Mesendoderm (in vitro differentiated cells): ENCODE measurements around the gene TENT5A.
"Not testable (repeated sequence)": the region's sequence is repeated elsewhere in the genome, so short reads cannot be mapped to it uniquely, and the experiment has no call there.

Source experiments
- DNase-seq: peaks from one replicate; pipeline ENCODE4 v3.0.0; 2013
- H2AK5ac ChIP-seq: 2 replicates; pipeline ENCODE4 v1.6.1; 2013; ENCODE audit warnings: low read length, inconsistent platforms
- H2BK120ac ChIP-seq: 2 replicates; pipeline ENCODE4 v1.6.1; 2013; ENCODE audit warnings: low read depth, mild to moderate bottlenecking, low read length, moderate library complexity, mixed read lengths
- H2BK15ac ChIP-seq: replicated peaks from 2 replicates; pipeline ENCODE4 v1.6.1; 2013; ENCODE audit warnings: low read depth, mild to moderate bottlenecking, moderate library complexity
- H2BK5ac ChIP-seq: 2 replicates; pipeline ENCODE4 v1.6.1; 2013; ENCODE audit warnings: low read length, inconsistent platforms
- H3K18ac ChIP-seq: 2 replicates; pipeline ENCODE4 v1.6.1; 2013; ENCODE audit warnings: mild to moderate bottlenecking, low read length, mixed read lengths
- H3K23ac ChIP-seq: one replicate; pipeline ENCODE4 v1.6.1; 2013; ENCODE audit warnings: low read length
- H3K27ac ChIP-seq: 2 replicates; pipeline ENCODE4 v1.5.1; 2013; ENCODE audit warnings: low read depth, mild to moderate bottlenecking, inconsistent platforms, low read length, moderate library complexity
- H3K27me3 ChIP-seq: 2 replicates; pipeline ENCODE4 v1.6.1; 2013; ENCODE audit warnings: low read length, control low read depth, mild to moderate bottlenecking, inconsistent platforms; ENCODE audit not compliant: insufficient read depth, poor library complexity
- H3K36me3 ChIP-seq: 2 replicates; pipeline ENCODE4 v1.6.1; 2013; ENCODE audit warnings: low read length, inconsistent platforms; ENCODE audit not compliant: control insufficient read depth, insufficient read depth
- H3K4ac ChIP-seq: one replicate; pipeline ENCODE4 v1.6.1; 2013; ENCODE audit warnings: low read depth, mild to moderate bottlenecking, low read length, moderate library complexity
- H3K4me1 ChIP-seq: 2 replicates; pipeline ENCODE4 v1.6.1; 2013; ENCODE audit warnings: low read depth, low read length, inconsistent platforms; ENCODE audit not compliant: control insufficient read depth
- H3K4me2 ChIP-seq: 2 replicates; pipeline ENCODE4 v1.6.1; 2013; ENCODE audit warnings: low read length
- H3K4me3 ChIP-seq: 2 replicates; pipeline ENCODE4 v1.5.1; 2013; ENCODE audit warnings: mild to moderate bottlenecking, low read length
- H3K56ac ChIP-seq: one replicate; pipeline ENCODE4 v1.6.1; 2013; ENCODE audit warnings: low read length
- H3K79me1 ChIP-seq: 2 replicates; pipeline ENCODE4 v1.6.1; 2013; ENCODE audit warnings: low read length, inconsistent platforms
- H3K79me2 ChIP-seq: 2 replicates; pipeline ENCODE4 v1.6.1; 2013; ENCODE audit warnings: mild to moderate bottlenecking, low read length; ENCODE audit not compliant: control insufficient read depth, insufficient read depth
- H3K9ac ChIP-seq: 2 replicates; pipeline ENCODE4 v1.6.1; 2013; ENCODE audit warnings: low read length, inconsistent platforms
- H4K5ac ChIP-seq: one replicate; pipeline ENCODE4 v1.6.1; 2013; ENCODE audit warnings: low read length
- H4K8ac ChIP-seq: one replicate; pipeline ENCODE4 v1.6.1; 2013; ENCODE audit warnings: low read depth, mild to moderate bottlenecking, control low read depth, low read length, moderate library complexity
- WGBS: extraction: QIAGEN DNeasy Blood & Tissue Kit; methylation state at CpG from one replicate; pipeline ENCODE4 v1.1.7; 2013; ENCODE audit warnings: low lambda C conversion rate, missing lambda C conversion rate; ENCODE audit not compliant: insufficient coverage; ENCODE audit errors: extremely low coverage; 5-methylcytosine and 5-hydroxymethylcytosine counted together

Gene TENT5A

DNA sequence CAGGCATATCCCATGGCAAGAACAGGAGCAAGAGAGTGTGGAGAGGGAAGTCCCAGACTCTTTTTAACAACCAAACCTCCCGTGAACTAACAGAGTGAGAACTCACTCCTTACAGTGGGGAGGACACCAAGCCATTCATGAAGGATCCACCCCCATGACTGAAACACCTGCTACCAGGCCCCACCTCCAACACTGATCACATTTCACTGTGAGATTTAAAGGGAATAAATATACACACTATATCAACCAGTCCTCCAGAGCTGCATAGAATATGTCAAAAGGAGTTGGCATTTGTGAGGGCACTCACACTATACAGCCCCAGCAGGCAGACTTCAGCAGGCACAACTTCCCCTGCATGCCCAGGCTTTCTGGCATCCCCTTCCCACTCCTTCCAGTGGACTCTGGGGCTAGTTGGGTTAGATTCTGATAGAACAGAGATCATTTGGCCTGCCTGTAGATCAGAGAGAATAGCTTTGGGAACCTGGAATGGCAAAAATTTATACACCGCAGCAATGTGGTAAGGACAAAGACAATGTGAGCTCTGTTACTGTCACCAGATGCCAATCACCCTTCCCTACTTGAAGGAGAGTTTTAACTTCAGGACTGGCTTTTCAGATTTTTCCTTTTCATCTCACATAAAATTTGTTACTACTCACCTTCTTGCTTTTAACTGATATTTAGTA, 25.2 kb upstream of the TENT5A start:
- no peaks in the 10 kb centered on the region for H3K36me3 ChIP-seq
- no peak overlapping the region for H2BK120ac ChIP-seq
- H3K9ac ChIP-seq, result no peak overlapping the region
- H3K56ac ChIP-seq, result no peak overlapping the region
- no peak overlapping the region for H3K27ac ChIP-seq
- no peak overlapping the region for H3K4me3 ChIP-seq
- no peak overlapping the region for H3K4me2 ChIP-seq
- no peak overlapping the region for H3K23ac ChIP-seq
- no peak overlapping the region for H2AK5ac ChIP-seq
- no peaks in the 10 kb centered on the region for H3K79me2 ChIP-seq
- H3K18ac ChIP-seq, result no peak overlapping the region
- no peak overlapping the region for H4K8ac ChIP-seq
- H3K4me1 ChIP-seq, result no peaks in the 10 kb centered on the region
- no peaks in the 10 kb centered on the region for H3K79me1 ChIP-seq
- no CpG with 5 or more reads among the region's 2 CpGs for WGBS
- H2BK5ac ChIP-seq, result no peak overlapping the region
- no peak for DNase-seq
- no peak overlapping the region for H4K5ac ChIP-seq
- no peak overlapping the region for H2BK15ac ChIP-seq
- H3K27me3 ChIP-seq, result no peaks in the 10 kb centered on the region
- no peak overlapping the region for H3K4ac ChIP-seq

GRCh38 chr6:81776219-81776618, 23.7 kb upstream of the TENT5A start:
- not testable (repeated sequence) for H3K36me3 ChIP-seq, H3K9ac ChIP-seq, H2BK5ac ChIP-seq, H3K79me2 ChIP-seq, H3K4me3 ChIP-seq, H3K27ac ChIP-seq, H3K23ac ChIP-seq, H3K79me1 ChIP-seq, H2AK5ac ChIP-seq, H4K8ac ChIP-seq, H3K56ac ChIP-seq, DNase-seq, H3K4me1 ChIP-seq, H3K27me3 ChIP-seq, H4K5ac ChIP-seq, H3K4ac ChIP-seq, H3K4me2 ChIP-seq, H3K18ac ChIP-seq, H2BK120ac ChIP-seq, H2BK15ac ChIP-seq
- no CpG with 5 or more reads among the region's 4 CpGs for WGBS

DNA sequence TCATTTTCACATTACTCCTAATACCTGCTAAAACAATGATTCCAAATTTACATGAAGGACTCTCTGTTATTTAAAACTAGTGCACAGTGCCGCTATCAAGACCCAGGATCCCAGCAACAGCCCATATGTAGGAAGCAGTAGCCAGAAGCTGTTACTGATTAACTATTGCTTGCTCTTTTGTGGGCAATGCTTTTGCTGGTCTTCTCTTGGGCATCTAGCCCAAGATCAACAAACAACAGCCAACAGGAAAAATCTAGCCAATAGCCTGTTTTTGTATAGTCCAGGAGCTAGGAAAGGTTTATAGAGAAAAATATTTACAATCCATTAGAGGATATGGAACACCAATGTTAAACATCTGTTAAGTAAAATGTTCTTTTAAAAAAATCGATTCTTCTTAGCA, 22.1 kb upstream of the TENT5A start:
- Histone ChIP-seq H3K27me3 (no peaks in the 10 kb centered on the region), H3K56ac (no peak overlapping the region), H2BK120ac (no peak overlapping the region), H3K4me3 (no peak overlapping the region), H3K27ac (no peak overlapping the region), H3K23ac (no peak overlapping the region), H3K36me3 (no peaks in the 10 kb centered on the region), H4K5ac (no peak overlapping the region), H3K79me2 (no peaks in the 10 kb centered on the region), H3K4me1 (no peaks in the 10 kb centered on the region), H3K4me2 (no peak overlapping the region), H4K8ac (no peak overlapping the region), H3K4ac (no peak overlapping the region), H2BK15ac (no peak overlapping the region), H3K79me1 (no peaks in the 10 kb centered on the region), H3K9ac (no peak overlapping the region), H2AK5ac (no peak overlapping the region), H2BK5ac (no peak overlapping the region), H3K18ac (no peak overlapping the region)
- no CpG with 5 or more reads among the region's 2 CpGs for WGBS
- DNase-seq, result no peak

DNA sequence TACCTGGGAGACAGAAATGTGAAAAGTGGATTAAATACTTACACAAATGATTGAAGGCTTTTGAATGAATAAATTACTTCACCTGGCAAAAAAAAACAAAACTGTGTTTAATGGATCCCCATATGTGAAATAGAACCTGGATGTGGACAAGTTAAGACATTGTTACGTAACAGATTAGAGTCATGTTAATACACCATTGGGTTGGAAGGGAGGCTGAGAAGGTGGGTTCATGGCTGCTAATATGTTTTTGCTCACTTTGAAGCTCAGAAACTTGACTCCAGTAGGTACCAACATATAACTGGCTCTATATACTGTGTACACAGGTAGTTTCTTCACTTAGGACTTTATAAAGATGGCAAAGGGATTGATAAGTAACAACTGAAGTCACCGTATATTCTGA, 21.4 kb upstream of the TENT5A start:
- H3K4me1 ChIP-seq, result no peaks in the 10 kb centered on the region
- DNase-seq, result no peak
- H3K4me3 ChIP-seq, result no peak overlapping the region
- H3K56ac ChIP-seq, result no peak overlapping the region
- H3K79me1 ChIP-seq, result no peaks in the 10 kb centered on the region
- H3K23ac ChIP-seq, result no peak overlapping the region
- no peaks in the 10 kb centered on the region for H3K27me3 ChIP-seq
- H3K79me2 ChIP-seq, result no peaks in the 10 kb centered on the region
- no peak overlapping the region for H2AK5ac ChIP-seq
- H3K27ac ChIP-seq, result no peak overlapping the region
- no peak overlapping the region for H3K4me2 ChIP-seq
- no peak overlapping the region for H2BK120ac ChIP-seq
- no peak overlapping the region for H4K8ac ChIP-seq
- H3K18ac ChIP-seq, result no peak overlapping the region
- H3K4ac ChIP-seq, result no peak overlapping the region
- H2BK15ac ChIP-seq, result no peak overlapping the region
- H3K36me3 ChIP-seq, result no peaks in the 10 kb centered on the region
- no CpG with 5 or more reads among the region's 2 CpGs for WGBS
- H2BK5ac ChIP-seq, result no peak overlapping the region
- no peak overlapping the region for H3K9ac ChIP-seq
- no peak overlapping the region for H4K5ac ChIP-seq

- Histone ChIP-seq H3K4me2 (no peak overlapping the region), H3K79me1 (no peaks in the 10 kb centered on the region), H2AK5ac (no peak overlapping the region), H4K5ac (no peak overlapping the region), H3K27me3 (no peaks in the 10 kb centered on the region), H3K9ac (no peak overlapping the region), H3K79me2 (no peaks in the 10 kb centered on the region), H3K36me3 (no peaks in the 10 kb centered on the region), H2BK15ac (no peak overlapping the region), H3K4me3 (no peak overlapping the region), H3K23ac (no peak overlapping the region), H4K8ac (no peak overlapping the region), H2BK120ac (no peak overlapping the region), H3K56ac (no peak overlapping the region), H2BK5ac (no peak overlapping the region), H3K4me1 (no peaks in the 10 kb centered on the region), H3K18ac (no peak overlapping the region), H3K27ac (no peak overlapping the region), H3K4ac (no peak overlapping the region)
- no peak for DNase-seq
- WGBS, result no CpG with 5 or more reads among the region's 2 CpGs
Measured at GRCh38 chr6:81772741-81773140, 20.3 kb upstream of the TENT5A start.

DNA sequence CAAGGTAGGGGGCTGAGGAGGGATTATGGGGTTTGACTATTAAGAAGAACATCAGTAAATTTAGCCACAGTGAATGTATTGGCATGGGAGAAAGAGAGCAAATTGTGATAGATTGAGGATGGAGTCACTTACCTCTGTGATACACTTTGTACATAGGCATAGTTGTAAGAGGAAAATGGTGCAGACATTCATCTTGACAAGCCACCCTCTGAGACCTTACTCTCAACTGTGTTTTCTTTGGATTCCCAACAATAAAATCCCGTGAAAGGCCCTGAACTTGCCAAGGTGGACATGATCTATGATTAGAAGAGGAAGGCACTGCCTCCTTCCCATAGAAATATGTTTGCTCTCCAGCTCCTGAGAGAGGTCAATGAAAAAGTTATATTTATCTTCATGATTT, 18.6 kb upstream of the TENT5A start:
- H2BK120ac ChIP-seq, result no peak overlapping the region
- no peaks in the 10 kb centered on the region for H3K79me1 ChIP-seq
- no peak overlapping the region for H3K9ac ChIP-seq
- H3K4ac ChIP-seq, result no peak overlapping the region
- H3K27ac ChIP-seq, result no peak overlapping the region
- H3K23ac ChIP-seq, result no peak overlapping the region
- H2BK15ac ChIP-seq, result no peak overlapping the region
- H3K27me3 ChIP-seq, result no peaks in the 10 kb centered on the region
- H3K18ac ChIP-seq, result no peak overlapping the region
- no peak overlapping the region for H3K4me2 ChIP-seq
- WGBS, result no CpG with 5 or more reads among the region's 1 CpG
- H2AK5ac ChIP-seq, result no peak overlapping the region
- H4K8ac ChIP-seq, result no peak overlapping the region
- H3K36me3 ChIP-seq, result no peaks in the 10 kb centered on the region
- H3K79me2 ChIP-seq, result no peaks in the 10 kb centered on the region
- no peak overlapping the region for H3K56ac ChIP-seq
- peaks cover 2% of the 10 kb centered on the region for H3K4me1 ChIP-seq
- DNase-seq, result no peak
- no peak overlapping the region for H3K4me3 ChIP-seq
- no peak overlapping the region for H4K5ac ChIP-seq
- H2BK5ac ChIP-seq, result no peak overlapping the region
